DND-41 (cell line): ENCODE data around the gene VKORC1L1.
"Not testable (repeated sequence)": the region's sequence is repeated elsewhere in the genome, so short reads cannot be mapped to it uniquely, and the experiment has no call there.

Source experiments
- ATAC-seq: fragments of 200-7000 bp; cut with Tn5 transposase; 3 replicates; pipeline ENCODE4 v1.9.1; 2021; ENCODE audit warnings: low read depth; ENCODE audit not compliant: insufficient read depth
- DNase-seq: peaks from one replicate; pipeline ENCODE4 v3.0.0-alpha.2; 2020
- H2AFZ ChIP-seq: 2 replicates; pipeline ENCODE4 v1.6.0; 2012; ENCODE audit warnings: low read depth, low read length
- H3K27ac ChIP-seq: 2 replicates; pipeline ENCODE4 v1.5.1; 2012; ENCODE audit warnings: low read length, inconsistent platforms
- H3K27me3 ChIP-seq: fragments of 200-600 bp; sonication (generic); 2 replicates; pipeline ENCODE4 v1.6.0; 2012; ENCODE audit warnings: low read length, mild to moderate bottlenecking, inconsistent platforms; ENCODE audit not compliant: insufficient read depth, poor library complexity
- H3K36me3 ChIP-seq: 2 replicates; pipeline ENCODE4 v1.5.1; 2012; ENCODE audit warnings: low read length, inconsistent platforms; ENCODE audit not compliant: insufficient read depth
- H3K4me1 ChIP-seq: 2 replicates; pipeline ENCODE4 v1.5.1; 2012; ENCODE audit warnings: mild to moderate bottlenecking, low read length; ENCODE audit not compliant: insufficient read depth
- H3K4me2 ChIP-seq: 2 replicates; pipeline ENCODE4 v1.6.0; 2012; ENCODE audit warnings: mild to moderate bottlenecking, moderate library complexity, low read length, inconsistent platforms; ENCODE audit not compliant: insufficient read depth
- H3K4me3 ChIP-seq, 2 experiments: fragments of 200-600 bp in 1 of 2; shearing (Covaris generic) in 1 of 2; 2 replicates each; pipeline ENCODE4 v1.5.1; 2012 to 2016; ENCODE audit warnings: inconsistent platforms in 2 of 2, low read length in 2 of 2, mild to moderate bottlenecking in 2 of 2, low read depth in 1 of 2, moderate library complexity in 1 of 2
- H3K79me2 ChIP-seq: 2 replicates; pipeline ENCODE4 v1.6.0; 2012; ENCODE audit warnings: low read length, inconsistent platforms; ENCODE audit not compliant: insufficient read depth
- H3K9ac ChIP-seq: 2 replicates; pipeline ENCODE4 v1.6.0; 2012; ENCODE audit warnings: low read depth, mild to moderate bottlenecking, inconsistent platforms, low read length, moderate library complexity
- H3K9me3 ChIP-seq: 2 replicates; pipeline ENCODE4 v1.5.1; 2012; ENCODE audit warnings: low read length, moderate library complexity, mild to moderate bottlenecking, inconsistent platforms; ENCODE audit not compliant: insufficient read depth, severe bottlenecking
- H4K20me1 ChIP-seq: 2 replicates; pipeline ENCODE4 v1.6.0; 2012; ENCODE audit warnings: low read length; ENCODE audit not compliant: insufficient read depth
- CTCF ChIP-seq: IDR thresholded peaks from 2 replicates; pipeline ENCODE4 v1.5.1; 2012; ENCODE audit warnings: borderline replicate concordance, low read length, moderate library complexity, mild to moderate bottlenecking; ENCODE audit not compliant: poor library complexity, severe bottlenecking; ENCODE audit errors: extremely low read depth
- EZH2 ChIP-seq: IDR thresholded peaks from 3 replicates; pipeline ENCODE4 v1.6.1; 2012; ENCODE audit warnings: borderline replicate concordance, low read depth, mild to moderate bottlenecking, moderate library complexity, low read length, inconsistent platforms; ENCODE audit not compliant: severe bottlenecking

Gene VKORC1L1

GRCh38 chr7:65872776-65873581 is at the start of gene VKORC1L1:
TSS of gene VKORC1L1 (plus strand) at chr7:65873074. CDS start at chr7:65873372, 298 bp downstream.
- ATAC-seq (peak; percentile 87), DNase-seq (peak; percentile 96)
- Histone ChIP-seq H4K20me1 (no peaks in the 10 kb centered on the region; the same call in 1 of the 2 replicates), H3K9me3 (no peaks in the 10 kb centered on the region), H3K4me1 (peaks cover 9% of the 10 kb centered on the region), H3K36me3 (peaks cover 6% of the 10 kb centered on the region; the same call in 1 of the 2 replicates), H3K27me3 (no peaks in the 10 kb centered on the region), H3K4me3 (peak within 1 kb of the TSS; percentile 70 to 84; a peak in 3 of 4 replicates), H2AFZ (peak within 1 kb of the TSS; percentile 78), H3K79me2 (peaks cover 43% of the 10 kb centered on the region), H3K9ac (peak within 1 kb of the TSS; percentile 77), H3K27ac (peak within 1 kb of the TSS; percentile 77), H3K4me2 (peak within 1 kb of the TSS; percentile 86)
- TF ChIP-seq EZH2 (no peak), CTCF (no peak)

- Histone ChIP-seq H3K9ac (no peak overlapping the region), H3K27me3 (no peaks in the 10 kb centered on the region), H4K20me1 (no peaks in the 10 kb centered on the region), H3K27ac (no peak overlapping the region), H3K4me3 (no peak overlapping the region), H3K79me2 (no peaks in the 10 kb centered on the region), H3K4me2 (no peak overlapping the region), H2AFZ (no peak overlapping the region), H3K9me3 (no peaks in the 10 kb centered on the region), H3K4me1 (no peaks in the 10 kb centered on the region), H3K36me3 (no peaks in the 10 kb centered on the region)
- DNase-seq (no peak), ATAC-seq (no peak)
- no peak for TF ChIP-seq EZH2
- no peak for TF ChIP-seq CTCF
These were observed 45.5 kb upstream of the VKORC1L1 start for GRCh38 chr7:65827366-65827765.

- Histone ChIP-seq H3K27me3 (no peaks in the 10 kb centered on the region), H3K4me3 (no peak overlapping the region), H3K9ac (no peak overlapping the region), H3K4me1 (no peaks in the 10 kb centered on the region), H3K36me3 (no peaks in the 10 kb centered on the region), H2AFZ (no peak overlapping the region), H4K20me1 (no peaks in the 10 kb centered on the region), H3K4me2 (no peak overlapping the region), H3K79me2 (no peaks in the 10 kb centered on the region), H3K27ac (no peak overlapping the region), H3K9me3 (no peaks in the 10 kb centered on the region)
- peak; percentile 54 for DNase-seq
- TF ChIP-seq EZH2 (no peak), CTCF (no peak)
- no peak; the same call in 2 of the 3 replicates for ATAC-seq
These were observed 40.6 kb upstream of the VKORC1L1 start for GRCh38 chr7:65832281-65832680.

- not testable (repeated sequence) for DNase-seq, H3K4me1 ChIP-seq, ATAC-seq, H3K79me2 ChIP-seq, H3K27ac ChIP-seq, H3K9ac ChIP-seq, H4K20me1 ChIP-seq, H3K4me3 ChIP-seq, H3K27me3 ChIP-seq, H2AFZ ChIP-seq, H3K36me3 ChIP-seq, H3K9me3 ChIP-seq, H3K4me2 ChIP-seq
These were observed 36.2 kb upstream of the VKORC1L1 start for GRCh38 chr7:65836684-65837083.

- not testable (repeated sequence) for H4K20me1 ChIP-seq, H3K36me3 ChIP-seq, ATAC-seq, H3K9me3 ChIP-seq, H3K4me1 ChIP-seq, H3K79me2 ChIP-seq, H3K27me3 ChIP-seq, H3K4me2 ChIP-seq, DNase-seq, H3K27ac ChIP-seq, H2AFZ ChIP-seq, H3K4me3 ChIP-seq, H3K9ac ChIP-seq
These were observed 35.3 kb upstream of the VKORC1L1 start for GRCh38 chr7:65837541-65837956.
